H7 (cell line): Measurements from ENCODE around the gene PRIM2. TPM values are rescaled to one million over a fixed set of nuclear protein-coding genes. Genes with fewer than 3 reads are reported as not detected.
"Not testable (repeated sequence)": the region's sequence is repeated elsewhere in the genome, so short reads cannot be mapped to it uniquely, and the experiment has no call there.

Experiments used
- DNase-seq: peaks from one replicate; pipeline ENCODE4 v3.0.0; 2012
- H3K27me3 ChIP-seq: 2 replicates; pipeline ENCODE4 v1.6.0; 2011; ENCODE audit warnings: mild to moderate bottlenecking, low read length; ENCODE audit not compliant: control insufficient read depth, insufficient read depth
- H3K36me3 ChIP-seq: replicated peaks from 2 replicates; pipeline ENCODE4 v1.5.1; 2011; ENCODE audit warnings: low read length; ENCODE audit not compliant: control insufficient read depth, insufficient read depth
- H3K4me3 ChIP-seq: 2 replicates; pipeline ENCODE4 v1.5.1; 2011; ENCODE audit warnings: low read depth, mild to moderate bottlenecking, control low read depth, low read length, moderate library complexity; ENCODE audit not compliant: insufficient read depth
- total RNA-seq: library from RNA; depleted of rRNA; stranded (reverse); fragments of >200 nt; shearing (Covaris generic); gene quantifications from 2 replicates; pipeline ENCODE4 v1.2.3, GENCODE V29; 2014

PRIM2 gene
- total RNA-seq, 1 experiment from 2014 or later, result 66.1 TPM

GRCh38 chr6:57471314-57471864 is 154.0 kb downstream of the PRIM2 start:
- H3K4me3 ChIP-seq, H3K36me3 ChIP-seq, DNase-seq, H3K27me3 ChIP-seq: not testable (repeated sequence)

- not testable (repeated sequence) for H3K4me3 ChIP-seq, H3K36me3 ChIP-seq, DNase-seq, H3K27me3 ChIP-seq
These were observed 155.5 kb downstream of the PRIM2 start for GRCh38 chr6:57472861-57473362.

DNA sequence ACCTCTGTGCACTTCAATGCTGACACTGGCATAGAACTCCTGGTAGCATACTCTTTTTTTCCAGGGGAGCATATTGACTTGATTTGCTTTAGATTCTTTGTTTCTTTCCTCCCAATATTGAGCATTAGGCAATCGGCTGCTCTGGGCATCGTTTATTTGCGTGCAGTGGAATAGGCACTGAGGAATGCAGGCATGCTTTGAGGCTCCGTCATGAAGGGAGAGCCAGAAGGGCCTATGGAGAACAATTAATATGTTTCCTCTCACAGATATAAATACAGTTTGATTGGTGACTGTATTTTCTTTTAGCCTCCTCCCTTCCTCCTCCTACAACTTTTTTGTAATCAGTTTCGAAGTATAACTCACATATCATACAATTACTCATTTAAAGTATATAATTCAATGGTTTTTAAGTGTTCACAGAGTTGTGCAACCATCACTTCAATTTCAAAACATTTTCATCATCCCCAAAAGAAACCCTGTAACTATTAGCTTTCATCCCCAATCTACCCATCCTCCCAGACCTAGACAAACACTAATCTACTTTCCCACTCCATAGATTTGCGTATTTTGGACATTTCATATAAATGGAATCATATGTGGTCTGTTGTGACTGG is 157.5 kb downstream of the PRIM2 start:
- not testable (repeated sequence) for H3K36me3 ChIP-seq, H3K4me3 ChIP-seq, DNase-seq, H3K27me3 ChIP-seq

DNA sequence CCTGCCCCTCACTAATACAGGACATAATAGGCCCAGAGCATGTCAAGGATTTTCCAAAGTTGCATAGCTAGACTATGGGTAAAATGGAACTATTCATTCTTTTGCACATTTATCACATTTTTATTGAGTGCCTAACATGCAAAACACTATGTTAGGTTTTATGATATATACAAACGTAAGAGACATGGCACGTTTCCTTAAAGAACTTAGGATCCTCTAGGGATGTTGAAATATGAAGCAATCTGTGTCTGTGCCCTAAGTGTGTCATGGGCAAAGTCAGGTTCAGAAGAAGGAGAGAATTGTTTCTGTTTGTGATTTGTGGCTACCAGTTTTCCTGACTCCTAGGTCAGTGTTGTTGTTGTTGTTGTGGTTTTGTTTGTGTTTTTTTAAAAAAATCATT is 158.2 kb downstream of the PRIM2 start:
- DNase-seq, H3K27me3 ChIP-seq, H3K36me3 ChIP-seq, H3K4me3 ChIP-seq: not testable (repeated sequence)

DNA sequence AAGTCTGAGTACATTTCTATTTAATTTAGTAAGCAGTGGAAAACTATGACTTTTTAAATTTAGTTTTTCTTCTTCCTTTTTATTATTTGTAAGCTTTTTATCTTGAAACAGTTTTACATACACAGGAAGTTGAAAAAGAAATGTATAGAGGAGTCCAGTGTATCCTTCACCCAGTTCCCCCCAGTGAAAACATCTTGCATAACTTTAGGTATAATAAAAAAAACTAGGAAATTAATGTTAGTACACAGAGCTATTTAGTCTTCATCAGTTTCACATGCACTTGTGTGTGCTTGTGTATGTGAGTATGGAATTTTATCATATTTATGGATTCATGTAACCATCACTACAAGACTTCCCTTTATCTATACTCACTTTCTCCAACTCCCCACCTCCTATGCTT is 162.8 kb downstream of the PRIM2 start:
- not testable (repeated sequence) for DNase-seq, H3K36me3 ChIP-seq, H3K4me3 ChIP-seq, H3K27me3 ChIP-seq

DNA sequence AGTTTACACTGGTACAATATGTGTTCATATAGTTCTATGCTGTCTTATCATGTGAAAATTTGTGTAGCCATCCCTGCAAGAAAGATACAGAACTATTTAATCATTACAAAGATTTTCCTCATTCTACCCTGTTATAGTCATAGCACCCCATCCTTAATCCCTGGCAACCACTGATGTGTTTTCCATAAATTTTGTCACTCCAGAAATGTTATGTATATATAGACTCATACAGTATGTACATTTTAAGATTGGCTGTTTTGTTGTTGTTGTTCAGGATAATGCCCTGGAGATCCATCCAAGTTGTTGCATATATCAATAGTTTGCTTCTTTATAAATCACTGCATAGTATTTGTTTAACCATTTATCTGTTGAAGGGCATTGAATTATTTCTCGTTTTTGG is 163.7 kb downstream of the PRIM2 start:
- H3K36me3 ChIP-seq, H3K4me3 ChIP-seq, DNase-seq, H3K27me3 ChIP-seq: not testable (repeated sequence)

- H3K4me3 ChIP-seq, H3K27me3 ChIP-seq, H3K36me3 ChIP-seq, DNase-seq: not testable (repeated sequence)
These were observed 165.0 kb downstream of the PRIM2 start for GRCh38 chr6:57482471-57482870.

DNA sequence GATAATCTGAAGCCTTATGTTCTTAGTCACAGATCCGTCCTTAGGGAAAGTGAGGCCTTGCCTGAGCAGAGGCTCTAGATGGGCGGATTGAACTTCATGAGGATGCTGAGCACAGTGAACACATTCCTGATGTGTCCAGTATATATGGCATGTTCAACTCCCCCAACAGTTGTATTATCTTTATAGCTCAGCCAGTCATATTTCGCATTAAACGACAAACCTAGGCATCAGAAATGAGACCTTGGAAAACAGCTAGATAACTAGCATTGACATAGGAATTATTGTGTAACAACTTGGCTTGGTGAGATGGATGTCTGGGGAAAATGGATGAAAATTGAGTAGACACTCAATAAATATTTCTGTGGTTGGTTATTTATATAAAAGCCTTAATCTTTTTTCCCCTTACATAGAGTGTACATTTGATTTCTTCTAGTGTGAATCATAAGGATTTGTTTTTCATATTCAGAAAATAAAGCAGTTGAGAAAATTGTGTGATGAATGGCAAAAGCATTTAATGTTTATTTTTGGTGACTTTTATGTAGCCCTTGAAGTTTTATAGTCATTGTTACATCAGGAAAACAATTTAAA is 169.2 kb downstream of the PRIM2 start:
- DNase-seq, H3K4me3 ChIP-seq, H3K27me3 ChIP-seq, H3K36me3 ChIP-seq: not testable (repeated sequence)

DNA sequence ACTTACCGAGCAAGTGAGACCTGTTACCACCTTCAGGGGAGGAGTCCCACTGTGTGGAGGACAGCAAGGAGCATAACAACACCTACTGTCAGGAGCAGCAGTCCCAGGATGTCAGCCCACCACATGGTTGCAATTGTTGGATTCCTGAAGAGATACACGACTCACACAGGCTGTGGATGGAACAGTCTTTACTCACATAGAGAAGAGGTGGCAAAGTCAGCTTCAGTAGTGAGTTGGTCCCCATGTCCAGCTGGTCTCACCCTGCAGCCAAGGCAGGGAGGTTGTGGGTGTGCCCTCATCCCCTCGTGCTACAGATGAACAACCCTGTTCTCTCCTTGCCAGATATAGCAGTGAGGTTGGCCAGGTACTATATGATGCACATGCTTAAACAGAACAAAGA is 171.1 kb downstream of the PRIM2 start:
- not testable (repeated sequence) for H3K4me3 ChIP-seq, H3K27me3 ChIP-seq, DNase-seq, H3K36me3 ChIP-seq

GRCh38 chr6:57489887-57490286 is 172.5 kb downstream of the PRIM2 start:
- not testable (repeated sequence) for H3K27me3 ChIP-seq, H3K4me3 ChIP-seq, H3K36me3 ChIP-seq
- DNase-seq, result peak; percentile 1

DNA sequence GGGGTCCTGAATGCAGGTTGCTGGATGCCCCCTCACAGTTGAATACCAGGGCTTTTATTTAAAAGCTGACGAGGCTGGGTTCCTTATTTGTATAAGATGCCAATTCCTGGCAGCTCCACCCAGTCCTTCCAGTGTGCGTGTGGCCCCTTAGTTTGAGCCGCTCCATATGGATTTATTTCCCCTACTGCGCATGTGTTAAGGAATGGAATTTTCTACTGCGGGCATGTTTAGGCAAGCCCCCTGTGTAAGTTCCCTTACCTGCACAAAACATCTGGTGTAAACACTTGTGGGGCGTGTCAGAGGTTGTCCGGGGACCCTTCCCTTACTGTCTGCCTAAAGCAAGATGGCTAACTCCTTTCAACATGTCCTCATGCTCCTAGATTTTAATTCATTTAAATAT is 174.4 kb downstream of the PRIM2 start:
- H3K36me3 ChIP-seq, H3K27me3 ChIP-seq, H3K4me3 ChIP-seq, DNase-seq: not testable (repeated sequence)

GRCh38 chr6:57496251-57496650 is 178.8 kb downstream of the PRIM2 start:
- not testable (repeated sequence) for H3K4me3 ChIP-seq

GRCh38 chr6:57500368-57501021 is 183.1 kb downstream of the PRIM2 start:
- H3K4me3 ChIP-seq, result not testable (repeated sequence)

More at GRCh38 chr6:57496251-57496650, 178.8 kb downstream of the PRIM2 start:
- not testable (repeated sequence) for DNase-seq, H3K36me3 ChIP-seq, H3K27me3 ChIP-seq

DNA sequence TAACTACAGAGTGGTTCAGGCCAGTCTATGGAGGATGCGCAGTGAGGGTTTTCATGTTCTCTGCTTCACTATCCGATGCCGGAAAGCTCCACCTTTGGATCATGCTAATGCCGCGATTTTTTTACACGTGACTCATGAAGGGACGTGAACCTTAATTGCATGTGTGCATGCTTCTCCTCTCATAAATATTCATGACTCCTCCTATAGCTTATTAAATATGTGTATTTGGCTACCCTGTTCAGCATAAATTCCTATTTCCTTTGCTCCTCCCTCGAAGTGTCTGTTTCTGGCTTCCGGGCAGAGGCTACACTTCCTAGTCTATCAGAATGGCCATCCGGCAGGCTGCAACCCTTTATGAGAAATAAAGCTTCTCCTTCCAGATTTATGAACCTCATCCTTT is 185.0 kb downstream of the PRIM2 start:
- not testable (repeated sequence) for H3K36me3 ChIP-seq, H3K27me3 ChIP-seq, DNase-seq

More at GRCh38 chr6:57500368-57501021, 183.1 kb downstream of the PRIM2 start:
- H3K36me3 ChIP-seq, H3K27me3 ChIP-seq, DNase-seq: not testable (repeated sequence)

DNA sequence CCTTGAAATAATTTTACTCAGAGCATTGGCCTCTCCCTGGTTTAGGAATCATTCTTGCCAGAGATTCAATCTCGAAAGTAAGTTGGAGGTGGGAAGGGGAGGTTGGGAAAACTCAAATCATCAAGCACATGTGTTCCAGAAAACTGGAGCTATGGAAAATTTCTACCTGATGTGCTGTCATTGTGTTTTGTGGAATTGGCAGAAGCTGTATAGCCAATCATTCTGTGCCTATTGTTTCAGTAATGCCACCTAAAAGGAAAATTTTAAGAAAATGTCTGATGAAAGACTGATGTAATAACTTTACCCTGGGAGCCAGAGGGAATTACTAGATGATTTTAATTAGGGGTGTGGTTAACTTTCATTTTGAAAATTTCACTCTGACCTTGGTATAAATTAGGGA is 187.8 kb downstream of the PRIM2 start:
- not testable (repeated sequence) for H3K36me3 ChIP-seq, DNase-seq, H3K4me3 ChIP-seq, H3K27me3 ChIP-seq

More for the DNA sequence above, 185.0 kb downstream of the PRIM2 start:
- not testable (repeated sequence) for H3K4me3 ChIP-seq
